Measurements from ENCODE around the gene SLIT1. TPM values are rescaled to one million over a fixed set of nuclear protein-coding genes. Genes with fewer than 3 reads are reported as not detected.

Gene SLIT1
- total and polyA plus RNA-seq, 7 donors: 0.04 to 0.30 (median 0.08) TPM

DNA sequence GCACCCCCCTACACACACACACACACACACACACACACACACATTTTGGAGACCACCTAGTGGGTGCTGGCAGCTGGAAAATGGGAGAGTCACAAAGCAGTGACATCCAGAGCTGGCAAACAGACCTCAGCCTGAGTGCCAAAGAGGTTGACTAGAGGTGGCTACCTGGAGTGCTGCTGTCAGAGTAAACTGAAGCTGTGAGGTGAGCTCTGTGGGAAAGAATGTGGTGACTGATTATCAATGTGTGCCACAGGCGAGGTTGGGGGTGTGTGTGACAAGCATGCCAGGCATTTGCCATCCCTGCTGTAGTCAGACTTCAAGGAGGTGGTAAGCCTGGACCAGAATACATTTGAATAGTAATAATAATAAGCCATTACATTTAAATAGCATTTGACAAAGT lies 120.6 kb downstream of the SLIT1 start:
- peaks cover 0 to 3% (median 0%) of the 10 kb centered on the region in 3 donors for H3K27me3 ChIP-seq (ENCODE audit: insufficient read depth in 3 of 3, low read length in 2 of 3)
- no peak overlapping the region for H3K27ac ChIP-seq
- no peak overlapping the region for H3K4me3 ChIP-seq
- TF ChIP-seq, protein P1, sequence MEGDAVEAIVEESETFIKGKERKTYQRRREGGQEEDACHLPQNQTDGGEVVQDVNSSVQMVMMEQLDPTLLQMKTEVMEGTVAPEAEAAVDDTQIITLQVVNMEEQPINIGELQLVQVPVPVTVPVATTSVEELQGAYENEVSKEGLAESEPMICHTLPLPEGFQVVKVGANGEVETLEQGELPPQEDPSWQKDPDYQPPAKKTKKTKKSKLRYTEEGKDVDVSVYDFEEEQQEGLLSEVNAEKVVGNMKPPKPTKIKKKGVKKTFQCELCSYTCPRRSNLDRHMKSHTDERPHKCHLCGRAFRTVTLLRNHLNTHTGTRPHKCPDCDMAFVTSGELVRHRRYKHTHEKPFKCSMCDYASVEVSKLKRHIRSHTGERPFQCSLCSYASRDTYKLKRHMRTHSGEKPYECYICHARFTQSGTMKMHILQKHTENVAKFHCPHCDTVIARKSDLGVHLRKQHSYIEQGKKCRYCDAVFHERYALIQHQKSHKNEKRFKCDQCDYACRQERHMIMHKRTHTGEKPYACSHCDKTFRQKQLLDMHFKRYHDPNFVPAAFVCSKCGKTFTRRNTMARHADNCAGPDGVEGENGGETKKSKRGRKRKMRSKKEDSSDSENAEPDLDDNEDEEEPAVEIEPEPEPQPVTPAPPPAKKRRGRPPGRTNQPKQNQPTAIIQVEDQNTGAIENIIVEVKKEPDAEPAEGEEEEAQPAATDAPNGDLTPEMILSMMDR (IDR thresholded peaks at IDR 0.05): no peak
- DNase-seq (no peak), ATAC-seq (no peak)
- WGBS, 3 donors: 70 to 75% (median 71%) methylated on average over 1 of the region's 1 CpG
- intact Hi-C loops (cut with DNase I): no loop called here
- peaks cover 11% of the 10 kb centered on the region for H3K4me1 ChIP-seq
- H3K36me3 ChIP-seq (ENCODE audit: insufficient read depth in 1 of 2, low read depth in 1 of 2): no peaks in the 10 kb centered on the region
- H3K9me3 ChIP-seq: no peaks in the 10 kb centered on the region

DNA sequence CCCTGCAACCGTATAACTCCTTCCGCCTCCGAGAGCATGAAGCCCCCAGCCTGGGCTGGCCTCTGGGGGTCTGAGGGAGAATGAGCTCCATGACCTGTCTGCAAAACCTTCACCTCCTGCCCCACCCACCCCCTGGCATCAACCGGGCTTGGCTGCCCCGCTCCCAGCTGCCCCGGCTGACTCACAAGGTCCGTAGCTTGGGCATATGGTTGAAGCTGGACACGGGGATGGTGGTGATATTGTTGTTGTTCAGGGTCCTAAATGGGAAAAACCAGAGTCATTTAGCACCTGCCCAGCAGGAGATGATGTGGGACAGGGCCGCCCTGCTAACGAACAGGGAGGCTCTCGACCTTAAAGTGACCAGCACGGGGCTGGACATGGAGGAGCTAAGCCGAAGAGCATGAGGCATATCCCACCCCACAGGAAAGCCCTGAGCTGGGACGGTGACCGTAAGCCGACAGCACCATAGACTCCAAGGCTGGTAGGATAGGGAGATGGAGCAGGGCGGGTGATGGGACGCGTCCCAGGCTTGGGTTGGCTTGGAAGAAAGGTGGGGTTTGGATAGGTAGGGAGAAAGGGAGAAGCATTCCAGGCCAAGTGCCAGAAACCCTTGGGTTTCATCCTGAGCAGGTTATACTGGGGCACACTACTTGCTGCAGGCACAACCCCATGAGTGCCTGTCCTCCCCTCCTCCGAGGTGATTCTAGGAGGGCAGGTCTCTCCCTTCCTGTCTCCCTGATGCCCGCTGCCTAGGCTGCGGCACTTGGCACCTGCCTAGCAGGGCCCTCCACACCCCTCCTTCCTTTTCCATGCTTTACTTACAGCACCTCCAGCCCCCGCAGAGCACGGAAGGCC lies 121.5 kb downstream of the SLIT1 start:
- WGBS, 3 donors: 61 to 66% (median 63%) methylated on average over 23 to 24 of the region's 24 CpGs
- intact Hi-C loops (cut with DNase I): no loop called here
- Histone ChIP-seq H3K36me3 (ENCODE audit: insufficient read depth in 1 of 2, low read depth in 1 of 2) (no peaks in the 10 kb centered on the region), H3K27ac (no peak overlapping the region), H3K4me3 (no peak overlapping the region), H3K4me1 (peaks cover 11% of the 10 kb centered on the region), H3K9me3 (no peaks in the 10 kb centered on the region), H3K27me3 (ENCODE audit: insufficient read depth in 3 of 3, low read length in 2 of 3) (no peaks in the 10 kb centered on the region)
- no peak for DNase-seq
- ATAC-seq: peak in 2 of 4 donors; percentile 32 to 48
- TF ChIP-seq, protein P1 (IDR thresholded peaks at IDR 0.05): no peak

DNA sequence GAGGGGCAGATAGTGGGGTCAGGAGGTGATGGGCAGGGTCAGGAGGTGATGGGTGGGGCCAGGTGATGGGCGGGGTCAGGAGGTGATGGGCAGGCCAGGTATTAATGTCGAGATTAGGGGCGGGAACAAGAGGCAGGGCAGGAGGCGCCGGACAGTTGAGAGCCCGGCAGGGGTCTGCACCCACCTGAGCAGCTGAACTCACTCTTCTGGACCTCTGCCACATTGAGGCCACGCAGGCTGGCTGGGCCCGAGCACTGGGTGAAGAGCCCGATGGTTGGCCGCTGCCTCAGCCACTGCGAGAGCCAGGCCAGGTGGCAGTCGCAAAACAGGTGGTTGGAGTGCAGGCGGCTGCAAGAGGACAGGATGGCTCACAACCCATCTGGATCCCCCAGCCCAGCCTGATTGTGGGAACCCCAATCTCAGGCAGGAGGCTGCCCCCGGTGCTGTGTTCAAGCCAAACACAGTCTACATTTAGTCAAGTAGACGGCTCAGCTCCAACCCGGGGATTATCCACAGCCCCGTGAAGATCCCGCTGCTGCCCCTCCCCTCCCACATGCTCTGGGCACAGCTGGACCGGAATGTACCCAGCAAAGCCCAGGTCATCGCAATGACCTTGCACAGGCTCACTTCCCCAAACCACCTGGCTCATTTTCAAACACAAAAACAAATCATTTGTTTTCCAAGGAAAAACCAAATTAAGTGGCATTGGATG lies 122.3 kb downstream of the SLIT1 start:
- intact Hi-C loops (cut with DNase I): no loop called here
- no peak for DNase-seq
- WGBS, 3 donors: 43 to 63% (median 46%) methylated on average over 19 to 20 of the region's 20 CpGs

DNA sequence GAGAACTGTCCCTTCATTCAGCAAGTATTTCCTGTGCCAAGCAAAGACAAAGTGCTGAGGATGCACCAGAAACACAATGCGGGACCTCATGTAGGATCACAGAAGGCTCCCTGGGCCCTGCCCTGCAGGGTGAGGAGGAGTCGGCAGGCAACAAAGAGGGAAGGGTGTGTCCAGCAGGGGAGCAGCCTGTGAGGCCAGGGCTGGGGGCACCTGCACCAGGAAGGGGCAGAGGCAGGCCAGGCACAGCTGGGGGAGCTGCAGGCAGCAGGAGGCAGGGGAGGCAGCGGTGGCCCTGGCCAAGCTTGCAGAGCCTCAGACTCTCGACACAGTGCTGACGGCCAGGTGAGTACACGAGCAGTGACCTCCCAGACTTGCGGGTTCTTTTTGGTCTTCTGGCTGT lies 123.3 kb downstream of the SLIT1 start:
- TF ChIP-seq, protein P1 (IDR thresholded peaks at IDR 0.05): no peak
- Histone ChIP-seq H3K4me3 (no peak overlapping the region), H3K36me3 (ENCODE audit: insufficient read depth in 1 of 2, low read depth in 1 of 2) (no peaks in the 10 kb centered on the region), H3K9me3 (no peaks in the 10 kb centered on the region), H3K4me1 (peaks cover 24% of the 10 kb centered on the region), H3K27ac (no peak overlapping the region), H3K27me3 (ENCODE audit: insufficient read depth in 3 of 3, low read length in 2 of 3) (no peaks in the 10 kb centered on the region)
- no peak for DNase-seq
- no peak for ATAC-seq
- intact Hi-C loops (cut with DNase I): no loop called here
- 90 to 93% (median 91%) methylated on average over 7 of the region's 7 CpGs for WGBS, 3 donors

More for the DNA sequence above, 122.3 kb downstream of the SLIT1 start:
- H3K27ac ChIP-seq: no peak overlapping the region
- H3K36me3 ChIP-seq (ENCODE audit: insufficient read depth in 1 of 2, low read depth in 1 of 2): no peaks in the 10 kb centered on the region
- H3K9me3 ChIP-seq: no peaks in the 10 kb centered on the region
- H3K4me3 ChIP-seq: no peak overlapping the region
- peaks cover 17% of the 10 kb centered on the region for H3K4me1 ChIP-seq
- H3K27me3 ChIP-seq (ENCODE audit: insufficient read depth in 3 of 3, low read length in 2 of 3): no peaks in the 10 kb centered on the region
- no peak for ATAC-seq
- TF ChIP-seq, protein P1 (IDR thresholded peaks at IDR 0.05): no peak
